Activated CD8-positive, alpha-beta memory T cell treated with anti-CD3 and anti-CD28 coated beads, Interleukin-2, amount 50 U/mL, for 1 hour (primary cell): ENCODE results near the gene SLC33A1.
"Not testable (repeated sequence)": the region's sequence is repeated elsewhere in the genome, so short reads cannot be mapped to it uniquely, and the experiment has no call there.

ENCODE experiments used
- DNase-seq: peaks from one replicate; pipeline ENCODE4 v3.0.0-alpha.2; 2020; ENCODE audit errors: extremely low read depth

SLC33A1 gene

DNA sequence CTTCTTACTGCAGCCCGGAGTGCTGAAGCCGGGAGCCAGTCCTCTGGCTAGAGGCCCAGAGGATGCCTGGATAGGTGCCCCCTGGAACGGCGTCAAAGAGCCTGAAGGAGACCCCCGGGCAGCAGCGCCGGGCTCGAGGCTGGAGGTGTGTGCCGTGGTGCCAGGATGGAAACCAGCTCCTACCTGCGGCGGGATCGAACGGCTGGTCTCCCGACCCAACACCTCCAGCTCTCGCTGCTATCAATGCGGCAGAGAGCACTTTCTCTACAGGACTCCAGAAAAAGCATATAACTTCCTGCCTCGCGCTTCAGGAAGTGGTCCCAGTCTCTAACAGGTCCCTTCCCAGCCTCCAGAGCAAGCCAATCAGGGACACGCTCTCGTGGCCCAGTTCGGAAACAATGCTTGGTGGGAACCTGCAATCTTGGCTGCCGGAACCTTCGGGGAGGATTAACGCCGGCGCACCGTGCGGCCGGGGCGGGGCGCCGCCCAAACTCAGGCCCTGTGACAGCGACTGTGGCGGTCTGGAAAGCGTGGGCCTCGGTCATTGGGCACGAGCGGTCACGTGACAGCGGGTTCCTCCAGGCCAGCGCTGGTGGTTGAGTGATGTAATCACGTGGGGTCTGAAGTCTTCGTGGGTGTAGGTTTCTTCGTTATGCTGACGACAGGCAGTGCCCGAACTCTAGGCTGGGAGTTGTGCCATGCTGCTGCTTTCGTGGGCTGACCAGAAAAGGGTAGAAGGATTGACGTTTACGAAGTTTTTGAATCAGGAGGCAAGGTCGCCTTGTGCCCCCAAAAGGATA is at the start of gene SLC33A1:
Gene SLC33A1, minus strand, starts transcription at position 287 of the 800 bp plus-strand sequence. CDS start 430 bp downstream, outside the sequence.
- peak; percentile 98 for DNase-seq

DNA sequence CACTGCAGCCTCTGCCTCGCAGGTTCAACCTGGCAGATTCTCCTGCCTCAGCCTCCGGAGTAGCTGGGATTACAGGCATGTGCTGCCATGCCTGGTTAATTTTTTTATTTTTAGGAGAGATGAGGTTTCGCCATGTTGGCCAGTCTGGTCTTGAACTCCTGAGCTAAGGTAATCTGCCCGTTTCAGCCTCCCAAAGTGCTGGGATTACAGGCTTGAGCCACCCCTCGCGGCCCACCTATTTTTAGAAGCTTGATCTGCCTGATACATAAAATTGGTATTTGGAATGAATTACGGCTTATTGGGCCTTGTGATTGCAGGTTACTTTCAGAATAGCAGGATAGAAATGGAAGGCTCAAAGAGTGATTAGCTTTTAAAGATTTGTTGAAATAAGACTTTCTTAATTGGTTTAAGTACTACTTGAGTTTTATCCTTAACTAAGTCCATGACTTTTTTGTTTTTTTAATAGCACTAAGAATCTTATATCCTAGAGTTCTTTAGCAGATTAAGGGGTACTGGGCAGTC is 41.2 kb upstream of the SLC33A1 start:
- DNase-seq, result no peak

- no peak for DNase-seq
Measured at GRCh38 chr3:155891321-155891720, 37.1 kb upstream of the SLC33A1 start.

DNA sequence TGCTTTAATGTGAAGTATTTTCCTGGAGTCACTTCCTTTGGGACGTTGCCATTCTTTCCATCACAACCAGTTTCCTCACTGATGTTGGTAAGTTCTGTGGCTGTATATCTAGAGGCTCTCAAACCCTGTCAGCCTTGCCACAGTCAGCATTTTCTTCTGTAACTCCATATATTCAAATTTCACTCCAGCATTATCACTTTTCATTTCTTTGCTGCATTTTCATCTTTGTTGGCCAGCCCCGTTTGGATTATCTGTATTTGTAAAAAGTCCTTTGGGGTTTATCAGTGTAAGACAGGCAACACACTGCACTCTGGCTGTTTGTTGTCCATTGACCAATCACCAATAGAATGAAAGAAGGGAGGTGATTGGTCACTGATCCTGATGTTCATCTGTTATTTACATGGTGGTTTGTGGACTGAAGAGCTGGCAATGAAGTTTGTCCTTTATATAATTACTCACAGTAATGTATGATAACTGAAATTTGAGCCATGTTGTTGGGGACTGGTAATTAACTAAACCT is 36.5 kb upstream of the SLC33A1 start:
- DNase-seq, result no peak

DNA sequence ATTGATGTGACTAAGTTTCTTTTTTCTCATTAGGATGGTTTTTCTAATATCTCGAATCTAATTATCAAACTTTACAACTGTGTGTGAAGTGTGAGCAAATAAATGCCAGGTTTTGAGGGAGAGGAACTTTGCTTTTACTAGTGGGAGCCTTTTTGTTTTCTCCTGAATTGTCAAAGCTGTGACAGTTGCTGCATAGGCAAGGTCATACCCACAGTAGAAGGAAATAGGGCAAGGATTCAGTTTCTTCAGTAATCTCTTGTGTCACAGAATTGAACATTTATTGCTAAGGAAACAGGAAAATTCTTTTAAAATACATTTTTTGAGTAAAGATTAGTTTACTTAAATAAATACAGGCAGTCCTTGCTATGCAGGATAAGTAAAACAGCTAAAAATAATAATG is 35.7 kb upstream of the SLC33A1 start:
- no peak for DNase-seq

- DNase-seq, result no peak
Measured at GRCh38 chr3:155889212-155889611, 35.0 kb upstream of the SLC33A1 start.

DNA sequence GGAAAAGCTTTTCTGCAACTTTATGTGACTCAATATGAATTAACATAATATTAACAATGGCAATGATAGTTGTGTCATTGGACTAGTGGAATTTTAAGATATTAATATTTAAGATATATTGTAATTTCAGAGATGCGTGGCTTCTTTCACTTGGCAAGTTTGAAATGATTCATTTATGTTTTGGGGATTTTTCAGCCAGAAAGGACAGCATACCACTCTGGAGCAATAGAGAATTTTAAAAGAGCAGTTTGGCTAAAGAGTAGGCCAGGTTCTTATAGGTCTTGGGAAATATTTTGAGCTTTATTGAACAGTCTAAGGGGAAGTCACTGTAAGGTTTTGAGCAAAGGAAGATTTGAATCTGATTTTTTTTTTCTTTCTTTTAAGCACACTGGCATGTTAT is 32.7 kb upstream of the SLC33A1 start:
- DNase-seq, result no peak

GRCh38 chr3:155886348-155886747 is 32.1 kb upstream of the SLC33A1 start:
- DNase-seq, result not testable (repeated sequence)

- no peak for DNase-seq
Measured at GRCh38 chr3:155885292-155885691, 31.1 kb upstream of the SLC33A1 start.

GRCh38 chr3:155884292-155884691 is 30.1 kb upstream of the SLC33A1 start:
- DNase-seq, result no peak

GRCh38 chr3:155880286-155880685 is 26.1 kb upstream of the SLC33A1 start:
- DNase-seq, result no peak

DNA sequence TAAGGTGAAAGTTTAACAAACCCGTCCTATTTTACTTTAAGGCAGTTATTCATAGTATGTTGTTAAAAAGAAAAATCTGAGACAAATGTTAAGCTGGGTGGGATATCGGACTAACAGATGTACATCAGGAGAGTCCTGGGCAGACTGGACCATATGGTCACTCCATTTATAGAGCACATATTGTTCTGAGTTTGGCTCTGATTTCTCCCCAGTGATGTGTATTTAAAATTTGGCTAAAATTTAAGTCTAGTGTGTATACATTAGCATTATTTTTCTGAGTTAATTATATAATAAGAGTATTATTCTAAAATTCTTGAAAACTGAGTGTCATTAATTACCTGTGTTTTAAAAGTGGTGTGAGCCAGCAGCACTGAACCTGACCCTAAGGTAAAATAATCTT is 22.3 kb upstream of the SLC33A1 start:
- no peak for DNase-seq

GRCh38 chr3:155876037-155876436 is 21.8 kb upstream of the SLC33A1 start:
- no peak for DNase-seq

DNA sequence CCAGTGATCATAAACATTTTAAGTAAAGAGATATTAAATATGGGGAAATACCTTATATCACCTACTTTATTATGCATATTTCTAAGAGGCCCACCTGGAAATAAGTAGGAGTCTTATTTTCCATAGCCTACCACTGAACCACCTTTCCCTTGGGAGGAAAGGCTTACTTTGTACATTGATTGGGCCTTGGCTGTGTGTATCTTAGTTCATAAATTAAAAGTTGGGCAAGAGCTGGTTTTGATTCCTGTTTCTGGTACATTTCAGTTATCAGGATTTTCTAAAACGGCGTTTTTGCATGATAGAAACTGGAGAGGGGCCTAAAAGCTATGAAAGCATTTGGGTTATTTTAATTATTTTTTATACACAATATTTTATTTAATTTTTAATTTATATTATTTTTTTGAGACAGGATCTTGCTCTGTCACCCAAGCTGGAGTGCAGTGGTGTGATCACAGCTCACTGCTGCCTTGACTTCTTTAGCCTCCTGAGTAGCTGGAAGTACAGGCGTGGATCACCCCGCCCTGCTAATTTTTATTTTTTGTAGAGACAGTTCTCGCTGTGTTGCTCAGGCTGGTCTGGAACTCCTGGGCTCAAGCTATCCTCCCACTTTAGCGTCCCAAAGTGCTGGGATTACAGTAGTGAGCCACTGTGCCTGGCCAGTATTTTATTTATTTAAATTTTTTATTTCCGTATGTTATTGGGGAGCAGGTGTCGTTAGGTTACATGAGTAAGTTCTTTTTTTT is 18.8 kb upstream of the SLC33A1 start:
- no peak for DNase-seq

- no peak for DNase-seq
Measured at GRCh38 chr3:155871746-155872158, 17.5 kb upstream of the SLC33A1 start.

DNA sequence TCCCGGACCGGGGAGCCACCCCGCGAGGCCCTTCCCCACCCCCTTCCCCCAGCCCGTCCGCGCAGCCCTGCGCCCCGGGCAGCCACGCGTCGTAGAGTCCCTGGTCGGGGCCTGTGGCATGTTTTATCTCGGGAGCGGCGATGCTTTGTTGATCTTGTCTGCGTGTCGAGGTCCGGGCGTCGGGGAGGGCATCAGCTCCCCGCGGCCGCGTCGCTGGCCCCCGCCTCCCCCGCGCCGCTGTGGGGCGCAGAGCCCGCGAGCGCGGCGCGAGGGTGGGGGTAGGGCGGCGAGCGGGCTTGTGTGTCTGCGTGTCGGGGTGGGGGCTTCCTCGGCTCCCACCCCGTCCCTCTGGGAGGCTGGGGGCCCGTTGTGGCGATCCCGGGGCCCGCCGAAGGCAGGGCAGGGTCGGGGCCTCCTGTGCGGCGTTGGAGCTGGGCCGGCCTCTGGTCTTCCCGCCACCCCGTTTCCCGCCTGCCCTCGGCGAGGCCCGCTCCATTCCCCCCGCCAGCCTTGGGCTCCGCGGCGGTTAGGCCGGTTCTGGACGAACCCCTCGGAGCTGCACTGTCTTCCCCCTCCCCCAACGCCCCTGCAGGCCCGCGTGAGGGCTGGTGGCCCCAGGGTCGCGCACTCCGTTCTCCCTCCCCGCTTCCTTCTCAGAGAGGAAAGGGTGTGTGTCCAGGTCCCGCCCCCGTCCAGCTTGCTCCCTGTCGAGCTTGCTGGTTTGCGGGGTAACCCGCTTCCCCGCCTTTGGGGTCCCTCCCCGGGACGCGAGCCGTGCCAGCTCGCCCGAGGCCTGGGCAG is 16.9 kb upstream of the SLC33A1 start:
- DNase-seq, result no peak

DNA sequence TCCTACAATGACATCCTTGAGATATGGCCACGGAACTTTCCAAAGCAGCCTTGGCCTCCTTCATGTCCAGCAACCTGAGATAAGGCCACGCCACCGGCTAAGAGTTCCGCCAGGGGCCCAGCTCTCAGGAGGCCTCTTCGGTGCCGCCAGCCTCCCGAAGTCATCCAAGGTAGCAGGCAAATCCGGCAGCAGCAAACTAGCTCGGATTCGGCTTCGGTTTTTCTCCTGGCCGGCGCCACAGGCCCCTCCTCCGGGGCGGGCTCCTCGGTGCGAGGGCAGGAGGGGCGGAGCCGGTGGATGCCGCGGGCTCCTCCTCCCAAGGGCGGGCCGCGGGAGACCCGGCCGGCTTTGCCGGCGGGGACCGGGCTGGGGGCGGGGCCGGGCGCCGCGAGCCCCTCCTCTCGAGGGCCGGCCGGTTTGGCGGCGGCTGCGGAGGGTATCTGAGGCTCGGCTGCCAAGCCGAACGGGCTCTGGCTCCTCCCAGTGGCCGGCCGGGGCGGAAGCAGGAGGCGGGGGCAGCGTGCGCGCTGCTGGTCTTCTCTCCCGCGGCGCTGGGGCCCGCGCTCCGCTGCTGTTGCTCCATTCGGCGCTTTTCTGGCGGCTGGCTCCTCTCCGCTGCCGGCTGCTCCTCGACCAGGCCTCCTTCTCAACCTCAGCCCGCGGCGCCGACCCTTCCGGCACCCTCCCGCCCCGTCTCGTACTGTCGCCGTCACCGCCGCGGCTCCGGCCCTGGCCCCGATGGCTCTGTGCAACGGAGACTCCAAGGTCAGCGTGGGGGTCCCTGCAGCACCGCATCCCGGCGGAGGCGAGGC is 16.1 kb upstream of the SLC33A1 start, which contains the start of gene GMPS:
Gene GMPS, plus strand, starts transcription at position 518 of the 812 bp plus-strand sequence. Its CDS starts 221 bp downstream, at position 739.
- DNase-seq, result peak; percentile 67

DNA sequence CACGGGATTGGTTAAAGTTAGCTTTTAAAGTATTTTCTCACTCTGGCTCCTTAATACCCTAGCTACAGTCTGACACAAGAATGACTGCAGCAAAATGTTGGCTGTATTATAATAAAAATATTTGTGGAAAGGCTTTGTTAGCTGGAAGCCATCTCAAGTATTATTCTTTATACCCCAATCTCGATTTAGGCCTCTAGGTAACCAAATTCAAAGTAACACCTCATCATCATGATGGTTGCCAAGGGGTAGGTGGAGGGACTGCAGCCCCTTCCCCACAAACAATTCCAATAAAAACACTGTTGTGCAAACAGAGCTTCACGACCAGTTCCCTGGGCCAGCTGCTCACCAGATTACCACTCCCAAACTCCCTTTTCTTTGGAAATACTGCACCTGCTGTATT is 15.5 kb upstream of the SLC33A1 start:
- no peak for DNase-seq

GRCh38 chr3:155863072-155863784 is 9.0 kb upstream of the SLC33A1 start:
- no peak for DNase-seq
